NT2/D1 (cell line): Measurements from ENCODE around the gene ATP2A3.

Experiments
- SUZ12 ChIP-seq: IDR thresholded peaks from 2 replicates; pipeline ENCODE4 v1.6.1; 2011; ENCODE audit not compliant: insufficient read length, insufficient read depth; ENCODE audit errors: extremely low read depth
- YY1 ChIP-seq: IDR thresholded peaks from 2 replicates; pipeline ENCODE4 v1.6.1; 2011; ENCODE audit not compliant: insufficient read length, insufficient read depth

DNA sequence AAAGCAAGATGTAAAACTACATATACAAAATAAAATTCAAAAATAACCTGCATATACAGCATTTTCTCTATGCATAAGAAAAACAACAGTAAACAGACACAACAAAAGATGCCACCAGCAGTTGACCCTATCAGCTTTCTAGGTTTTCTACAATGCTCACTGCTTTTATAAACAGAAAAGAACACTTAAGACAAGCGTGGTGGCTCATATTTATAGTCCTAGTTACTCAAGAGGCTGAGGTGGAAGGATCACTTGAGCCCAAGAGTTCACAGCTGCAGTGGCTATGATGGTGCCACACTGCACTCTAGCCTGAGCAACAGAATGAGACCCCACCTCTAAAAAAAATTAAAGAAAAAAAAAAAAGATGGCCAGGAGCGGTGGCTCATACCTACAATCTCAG lies 46.5 kb upstream of the ATP2A3 start:
- no peak for TF ChIP-seq YY1
- no peak for TF ChIP-seq SUZ12
